SK-N-SH treated with all-trans-retinoic acid at 6 μM for 48 hours (cell line): Measurements from ENCODE around the gene DHX58.

Experiments used
- ATAC-seq: fragments of 200-7000 bp; cut with Tn5 transposase; 3 replicates; pipeline ENCODE4 v1.9.1; 2020; ENCODE audit warnings: mild to moderate bottlenecking, moderate library complexity
- ARNTL ChIP-seq: fragments of 450-650 bp; formaldehyde crosslinking; IDR thresholded peaks from 2 replicates; pipeline ENCODE4 v1.5.0; 2020; ENCODE audit warnings: low read depth, mild to moderate bottlenecking, moderate library complexity, borderline replicate concordance
- BACH2 ChIP-seq: fragments of 250-450 bp; sonication (Bioruptor Pico); IDR thresholded peaks from 2 replicates; pipeline ENCODE4 v1.9.0; 2021; ENCODE audit warnings: mild to moderate bottlenecking, borderline replicate concordance
- CSDC2 ChIP-seq: fragments of 250-450 bp; sonication (Bioruptor Pico); IDR thresholded peaks from 2 replicates; pipeline ENCODE4 v1.5.0; 2020; ENCODE audit warnings: mild to moderate bottlenecking, moderate library complexity
- CSRNP3 ChIP-seq: fragments of 250-450 bp; sonication (Bioruptor Pico); IDR thresholded peaks from 2 replicates; pipeline ENCODE4 v1.5.1; 2021; ENCODE audit warnings: mild to moderate bottlenecking, moderate library complexity
- ESRRG ChIP-seq: fragments of 250-450 bp; sonication (Bioruptor Pico); IDR thresholded peaks from 2 replicates; pipeline ENCODE4 v1.6.1; 2021; ENCODE audit warnings: mild to moderate bottlenecking
- GLIS3 ChIP-seq: fragments of 250-450 bp; sonication (Bioruptor Pico); IDR thresholded peaks from 2 replicates; pipeline ENCODE4 v1.5.0; 2020; ENCODE audit warnings: mild to moderate bottlenecking, moderate library complexity
- OSR1 ChIP-seq: fragments of 250-450 bp; sonication (Bioruptor Pico); IDR thresholded peaks from 2 replicates; pipeline ENCODE4 v1.8.0; 2022; ENCODE audit warnings: moderate library complexity, mild to moderate bottlenecking, inconsistent platforms
- PATZ1 ChIP-seq: fragments of 250-450 bp; sonication (Bioruptor Pico); IDR thresholded peaks from 2 replicates; pipeline ENCODE4 v1.8.0; 2020; ENCODE audit warnings: mild to moderate bottlenecking, moderate library complexity, borderline replicate concordance
- PPARA ChIP-seq: fragments of 250-450 bp; sonication (Bioruptor Pico); IDR thresholded peaks from 2 replicates; pipeline ENCODE4 v1.5.0; 2020; ENCODE audit warnings: mild to moderate bottlenecking, borderline replicate concordance
- RARB ChIP-seq: fragments of 250-450 bp; sonication (Bioruptor Pico); IDR thresholded peaks from 2 replicates; pipeline ENCODE4 v1.8.0; 2021; ENCODE audit warnings: mild to moderate bottlenecking, moderate library complexity
- TCF4 ChIP-seq: fragments of 250-450 bp; sonication (Bioruptor Pico); IDR thresholded peaks from 2 replicates; pipeline ENCODE4 v1.8.0; 2021; ENCODE audit warnings: mild to moderate bottlenecking, moderate library complexity, borderline replicate concordance
- TOX ChIP-seq: fragments of 250-450 bp; sonication (Bioruptor Pico); IDR thresholded peaks from 2 replicates; pipeline ENCODE4 v1.8.0; 2021; ENCODE audit warnings: mild to moderate bottlenecking, moderate library complexity, borderline replicate concordance
- TSHZ2 ChIP-seq: fragments of 250-450 bp; sonication (Bioruptor Pico); IDR thresholded peaks from 2 replicates; pipeline ENCODE4 v1.5.0; 2020; ENCODE audit warnings: mild to moderate bottlenecking, moderate library complexity
- ZC3H10 ChIP-seq: fragments of 250-450 bp; sonication (Bioruptor Pico); IDR thresholded peaks from 2 replicates; pipeline ENCODE4 v1.5.1; 2021; ENCODE audit warnings: mild to moderate bottlenecking, moderate library complexity
- ZFP3 ChIP-seq: fragments of 250-450 bp; sonication (Bioruptor Pico); IDR thresholded peaks from 2 replicates; pipeline ENCODE4 v1.5.0; 2020; ENCODE audit warnings: mild to moderate bottlenecking, moderate library complexity
- ZNF565 ChIP-seq: fragments of 450-650 bp; formaldehyde crosslinking; conservative IDR thresholded peaks from 2 replicates; pipeline ENCODE4 v1.5.0; 2020; ENCODE audit warnings: low read depth, mild to moderate bottlenecking, moderate library complexity
- ZNF8 ChIP-seq: fragments of 450-650 bp; formaldehyde crosslinking; IDR thresholded peaks from 2 replicates; pipeline ENCODE4 v1.5.0; 2020; ENCODE audit warnings: mild to moderate bottlenecking, moderate library complexity
- TF ChIP-seq, protein P1 (sequence below): fragments of 250-450 bp; sonication (Bioruptor Pico); IDR thresholded peaks from 2 replicates; pipeline ENCODE4 v1.8.0; 2021; ENCODE audit warnings: low read depth, mild to moderate bottlenecking, moderate library complexity, borderline replicate concordance
- TF ChIP-seq, protein P2 (sequence below): fragments of 250-450 bp; sonication (Bioruptor Pico); IDR thresholded peaks from 2 replicates; pipeline ENCODE4 v1.5.1; 2020; ENCODE audit warnings: low read depth, mild to moderate bottlenecking, moderate library complexity

DHX58 gene

GRCh38 chr17:42055496-42055895 is 57.0 kb downstream of the DHX58 start:
- TF ChIP-seq ESRRG (CRISPR knock-in tag): no peak

GRCh38 chr17:42055027-42055426 is 57.5 kb downstream of the DHX58 start:
- no peak for ATAC-seq
- TF ChIP-seq PPARA: no peak
- no peak for TF ChIP-seq ZFP3
- no peak for TF ChIP-seq PATZ1
- TF ChIP-seq CSRNP3: no peak
- TF ChIP-seq ESRRG (CRISPR knock-in tag): no peak
- TF ChIP-seq OSR1: no peak
- no peak for TF ChIP-seq ZNF565 (CRISPR knock-in tag)

More at GRCh38 chr17:42055496-42055895, 57.0 kb downstream of the DHX58 start:
- no peak for ATAC-seq

GRCh38 chr17:42053731-42054500 is 58.6 kb downstream of the DHX58 start:
- no peak for ATAC-seq
- TF ChIP-seq GLIS3 (CRISPR knock-in tag): no peak
- TF ChIP-seq CSDC2 (CRISPR knock-in tag): no peak
- TF ChIP-seq ARNTL (CRISPR knock-in tag): no peak
- TF ChIP-seq PPARA: no peak
- TF ChIP-seq ZC3H10: no peak
- TF ChIP-seq OSR1: no peak
- no peak for TF ChIP-seq BACH2 (CRISPR knock-in tag)

DNA sequence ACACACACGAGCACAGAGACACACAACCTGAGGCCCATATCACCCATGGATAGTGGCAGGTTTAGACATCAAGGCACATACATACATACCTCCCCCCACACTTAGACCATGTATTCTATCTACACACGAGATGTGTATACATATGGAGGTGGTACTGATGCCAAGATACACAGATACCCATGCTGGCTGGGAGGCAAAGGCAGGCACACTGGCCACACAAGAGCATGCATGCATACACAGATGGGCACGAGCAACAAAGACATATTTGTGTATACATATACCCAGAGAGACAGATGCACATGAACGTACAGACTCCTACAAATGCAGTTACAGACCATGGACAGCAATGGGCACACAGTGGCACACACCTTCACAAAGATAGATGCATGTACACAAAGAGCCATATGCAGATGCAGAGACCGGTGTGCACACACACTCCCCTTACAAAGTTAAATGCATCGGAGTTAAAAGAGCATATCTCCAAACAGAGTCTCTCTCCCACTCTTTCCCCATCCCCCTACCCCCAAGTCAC is 60.1 kb downstream of the DHX58 start:
- no peak for ATAC-seq
- TF ChIP-seq ZNF8 (no peak), TCF4 (CRISPR knock-in tag) (no peak), RARB (no peak), GLIS3 (CRISPR knock-in tag) (no peak), ESRRG (CRISPR knock-in tag) (no peak), PPARA (no peak), ZC3H10 (no peak), OSR1 (no peak), TOX (no peak), PATZ1 (no peak), CSDC2 (CRISPR knock-in tag) (no peak), TSHZ2 (CRISPR knock-in tag) (no peak), CSRNP3 (no peak)
- TF ChIP-seq, protein P1, sequence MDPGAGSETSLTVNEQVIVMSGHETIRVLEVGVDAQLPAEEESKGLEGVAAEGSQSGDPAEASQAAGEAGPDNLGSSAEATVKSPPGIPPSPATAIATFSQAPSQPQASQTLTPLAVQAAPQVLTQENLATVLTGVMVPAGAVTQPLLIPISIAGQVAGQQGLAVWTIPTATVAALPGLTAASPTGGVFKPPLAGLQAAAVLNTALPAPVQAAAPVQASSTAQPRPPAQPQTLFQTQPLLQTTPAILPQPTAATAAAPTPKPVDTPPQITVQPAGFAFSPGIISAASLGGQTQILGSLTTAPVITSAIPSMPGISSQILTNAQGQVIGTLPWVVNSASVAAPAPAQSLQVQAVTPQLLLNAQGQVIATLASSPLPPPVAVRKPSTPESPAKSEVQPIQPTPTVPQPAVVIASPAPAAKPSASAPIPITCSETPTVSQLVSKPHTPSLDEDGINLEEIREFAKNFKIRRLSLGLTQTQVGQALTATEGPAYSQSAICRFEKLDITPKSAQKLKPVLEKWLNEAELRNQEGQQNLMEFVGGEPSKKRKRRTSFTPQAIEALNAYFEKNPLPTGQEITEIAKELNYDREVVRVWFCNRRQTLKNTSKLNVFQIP (CRISPR knock-in tag): no peak
- TF ChIP-seq, protein P2, sequence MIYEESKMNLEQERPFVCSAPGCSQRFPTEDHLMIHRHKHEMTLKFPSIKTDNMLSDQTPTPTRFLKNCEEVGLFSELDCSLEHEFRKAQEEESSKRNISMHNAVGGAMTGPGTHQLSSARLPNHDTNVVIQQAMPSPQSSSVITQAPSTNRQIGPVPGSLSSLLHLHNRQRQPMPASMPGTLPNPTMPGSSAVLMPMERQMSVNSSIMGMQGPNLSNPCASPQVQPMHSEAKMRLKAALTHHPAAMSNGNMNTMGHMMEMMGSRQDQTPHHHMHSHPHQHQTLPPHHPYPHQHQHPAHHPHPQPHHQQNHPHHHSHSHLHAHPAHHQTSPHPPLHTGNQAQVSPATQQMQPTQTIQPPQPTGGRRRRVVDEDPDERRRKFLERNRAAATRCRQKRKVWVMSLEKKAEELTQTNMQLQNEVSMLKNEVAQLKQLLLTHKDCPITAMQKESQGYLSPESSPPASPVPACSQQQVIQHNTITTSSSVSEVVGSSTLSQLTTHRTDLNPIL (CRISPR knock-in tag): no peak
